ENCODE measurements around the gene TPCN1.

The TPCN1 gene

DNA sequence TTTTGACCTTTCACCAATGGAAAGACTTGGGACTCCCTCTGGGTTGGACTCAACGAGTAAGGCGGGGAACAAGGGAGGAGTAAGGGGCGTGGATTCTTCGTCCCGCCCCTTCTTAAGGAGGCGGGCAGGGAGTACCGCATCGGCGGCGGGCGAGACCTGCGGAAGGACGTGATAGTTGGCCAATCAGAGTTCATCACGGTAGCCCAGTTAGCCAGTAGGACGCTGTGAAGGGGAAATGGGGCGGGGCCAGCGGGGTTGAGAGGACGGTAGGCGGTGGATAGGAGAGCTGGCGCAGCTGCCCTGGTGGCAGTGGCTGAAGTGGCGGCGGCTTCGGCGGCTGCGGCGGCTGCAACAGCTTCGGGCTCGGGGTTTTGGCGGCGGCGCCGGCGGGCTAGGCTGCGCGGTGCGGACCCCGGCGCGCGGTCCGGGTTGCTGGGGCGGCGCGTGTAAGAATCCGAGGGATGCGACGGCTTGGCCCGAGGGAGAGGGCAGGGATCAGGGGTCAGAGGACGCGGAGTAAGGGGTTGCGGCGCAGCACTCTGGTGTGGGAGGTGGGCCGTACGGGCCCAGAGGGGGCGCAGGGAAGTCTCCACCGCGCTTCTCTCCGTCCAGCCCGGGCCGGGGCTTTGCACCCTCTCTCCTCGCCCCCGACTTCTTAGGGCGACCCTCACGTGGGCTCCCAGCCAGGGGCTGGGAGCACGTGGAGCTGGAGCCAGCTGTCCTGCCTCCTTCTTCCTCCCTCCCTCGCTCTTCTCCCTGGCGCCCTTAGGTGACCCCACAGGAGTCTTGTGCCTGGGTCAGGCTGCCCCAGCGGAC, at the start of gene TPCN1:
TSS of gene TPCN1 (plus strand) at position 284 of the 816 bp plus-strand sequence. CDS start 5,389 bp downstream, outside the sequence.
- DNase-seq = peak; percentile 100

DNA sequence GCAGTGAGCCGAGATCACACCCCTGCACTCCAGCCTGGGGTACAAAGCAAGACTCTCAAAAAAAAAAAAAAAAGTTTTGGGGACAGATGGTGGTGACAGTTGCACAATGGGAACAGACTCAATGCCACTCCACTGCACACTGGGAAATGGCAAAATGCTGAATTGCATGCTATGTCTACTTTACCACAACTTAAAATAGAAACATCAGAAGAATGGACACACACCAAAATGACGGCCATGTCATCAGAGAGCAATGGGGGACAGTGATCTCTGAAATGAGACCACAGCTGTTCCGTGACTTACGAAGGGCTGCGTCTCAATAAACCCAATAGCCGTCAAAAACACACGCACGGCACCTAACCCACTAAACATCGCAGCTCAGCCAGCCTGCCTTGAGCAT, 49.7 kb upstream of the TPCN1 start:
- DNase-seq = no peak

DNA sequence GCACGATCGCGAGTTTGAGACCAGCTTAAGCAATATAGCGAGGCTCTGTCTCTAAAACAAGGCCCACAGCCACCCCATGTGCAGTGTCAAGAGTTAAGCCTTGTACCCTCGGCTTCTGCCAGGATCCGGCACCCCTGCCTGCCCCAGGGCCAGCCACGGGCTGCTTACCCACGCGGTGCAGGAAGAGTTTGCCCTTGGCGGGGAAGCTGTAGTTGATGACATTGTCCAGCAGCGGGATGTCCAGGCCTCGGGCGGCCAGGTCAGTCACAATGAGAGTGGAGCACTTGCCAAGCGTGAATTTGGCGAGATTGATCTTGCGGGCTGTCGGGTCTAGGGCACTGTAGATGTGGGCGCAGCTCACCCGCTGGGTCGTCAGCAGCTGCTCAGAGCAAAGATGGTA, 49.1 kb upstream of the TPCN1 start:
- DNase-seq = no peak

DNA sequence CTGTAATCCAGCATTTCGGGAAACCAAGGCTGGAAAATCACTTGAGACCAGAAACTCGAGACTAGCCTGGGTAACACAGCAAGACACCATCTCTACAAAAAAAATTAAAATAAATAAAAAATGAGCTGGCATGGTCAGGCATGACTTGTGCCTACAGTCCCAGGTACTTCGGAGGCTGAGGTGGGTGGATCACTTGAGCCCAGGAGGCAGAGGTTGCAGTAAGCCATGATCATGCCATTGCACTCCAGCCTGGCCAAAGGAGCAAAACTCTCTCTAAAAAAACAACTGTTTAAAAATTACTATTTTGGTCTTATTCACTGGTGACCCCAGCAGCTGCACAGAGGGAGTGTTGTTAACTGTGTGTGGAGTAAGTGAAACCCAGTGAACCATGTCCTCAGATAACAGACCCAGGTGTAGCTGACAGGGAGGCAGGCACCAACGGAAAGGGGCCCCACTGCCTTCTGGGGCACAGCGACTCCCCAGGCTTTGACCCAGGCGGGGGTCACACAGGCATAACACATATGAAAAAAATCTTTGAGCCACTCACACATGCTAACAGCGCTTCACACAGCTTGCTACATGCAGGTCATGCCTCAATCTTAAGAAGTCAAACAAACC, 48.1 kb upstream of the TPCN1 start:
- DNase-seq = no peak

DNA sequence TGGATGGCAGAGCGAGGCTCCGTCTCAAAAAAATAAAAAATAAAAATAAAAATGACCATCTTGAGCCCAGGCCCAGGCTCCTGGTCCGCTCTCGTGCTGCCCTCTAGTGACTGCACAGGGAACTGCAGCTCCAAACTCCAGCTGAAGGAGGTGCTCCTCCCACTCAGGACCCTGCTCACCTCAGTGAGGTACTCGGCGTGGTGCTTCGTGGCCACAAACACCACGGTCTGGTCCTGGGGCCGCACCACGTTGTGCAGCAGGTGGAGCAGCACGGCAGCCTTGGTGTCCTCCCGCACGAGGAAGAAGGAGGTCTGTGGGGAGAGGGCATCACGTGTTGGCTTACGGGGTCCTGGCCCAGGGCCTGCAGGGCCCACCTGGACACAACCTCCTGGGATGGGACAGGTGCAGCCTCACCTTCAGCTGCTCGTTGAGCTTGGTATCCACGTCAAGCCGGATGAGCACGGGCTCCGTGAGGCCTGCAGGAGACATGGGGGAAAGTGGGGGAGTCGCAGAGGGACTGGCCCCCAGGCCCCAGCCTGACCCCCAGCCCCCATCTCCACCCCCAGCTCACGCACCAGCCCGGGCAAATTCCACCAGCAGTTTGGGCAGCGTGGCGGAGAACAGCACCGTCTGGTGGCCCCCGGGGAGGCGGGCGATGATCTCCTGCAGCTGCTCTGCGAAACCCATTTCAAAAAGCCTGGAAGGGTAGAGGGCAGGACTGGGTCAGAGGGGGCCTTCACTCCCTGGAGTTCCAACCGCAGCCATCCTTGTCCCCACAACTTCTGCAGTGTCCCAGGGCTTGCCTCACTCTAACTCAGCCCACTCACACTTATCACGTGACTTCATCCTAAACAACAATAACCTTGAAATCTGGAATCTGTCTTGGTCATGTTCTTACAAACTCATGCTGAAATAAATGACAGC, 46.5 kb upstream of the TPCN1 start:
- DNase-seq = no peak

DNA sequence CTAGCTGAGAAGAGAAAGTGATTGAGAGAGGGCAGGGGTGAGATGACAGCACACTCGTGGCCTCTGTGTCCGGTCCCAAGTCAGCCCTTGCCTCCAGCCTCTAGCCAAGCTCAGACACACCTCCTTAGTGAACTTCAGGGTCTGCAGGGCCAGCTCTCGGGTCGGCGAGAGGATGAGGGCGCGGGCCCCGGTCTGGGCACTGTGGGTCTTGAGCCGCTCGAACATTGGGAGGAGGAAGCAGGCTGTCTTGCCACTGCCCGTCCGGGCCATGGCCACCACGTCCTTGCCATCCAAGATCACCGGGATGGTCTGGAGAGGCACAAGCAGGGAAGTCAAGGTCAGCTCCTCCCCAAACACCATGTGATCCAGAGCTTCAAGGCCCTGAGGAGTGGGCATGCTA, 42.2 kb upstream of the TPCN1 start:
- DNase-seq = no peak

DNA sequence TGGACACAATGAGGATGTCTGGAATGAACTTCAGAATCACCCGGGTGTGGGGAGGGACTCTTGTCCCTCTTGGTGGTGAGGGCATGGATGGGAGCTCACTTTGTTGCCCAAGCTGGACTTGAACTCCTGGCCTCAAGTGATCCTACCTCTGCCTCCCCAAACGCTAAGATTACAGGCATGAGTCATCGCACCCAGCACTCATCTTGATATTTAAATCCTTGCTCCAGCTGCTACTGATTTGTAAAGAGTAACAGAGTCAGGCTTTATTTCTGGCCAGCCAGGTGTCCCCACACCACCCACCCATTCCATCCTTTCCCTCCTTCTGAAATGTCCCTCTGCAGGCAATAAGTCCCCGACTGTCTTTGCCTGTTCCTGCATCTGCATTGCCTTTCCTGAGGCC, 40.9 kb upstream of the TPCN1 start:
- DNase-seq = no peak

DNA sequence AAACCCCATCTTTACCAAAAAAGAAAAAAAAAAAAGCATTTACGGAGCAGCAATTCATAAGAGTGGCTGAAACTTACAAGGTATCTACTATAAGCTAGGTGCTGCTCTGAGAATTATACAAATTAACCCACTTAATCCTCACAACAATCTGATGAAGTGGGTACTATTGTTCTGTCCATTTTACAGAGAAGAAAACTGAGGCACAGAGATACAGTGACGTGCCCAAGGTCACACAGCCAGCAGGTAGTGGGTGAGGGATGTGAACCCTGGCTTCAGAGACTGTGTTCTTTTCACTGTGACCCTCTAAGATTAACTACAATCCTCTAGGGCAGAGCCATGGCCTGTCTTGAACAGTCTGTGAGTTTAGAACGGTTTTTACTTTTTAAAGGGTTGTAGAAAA, 39.3 kb upstream of the TPCN1 start:
- no peak for DNase-seq

DNA sequence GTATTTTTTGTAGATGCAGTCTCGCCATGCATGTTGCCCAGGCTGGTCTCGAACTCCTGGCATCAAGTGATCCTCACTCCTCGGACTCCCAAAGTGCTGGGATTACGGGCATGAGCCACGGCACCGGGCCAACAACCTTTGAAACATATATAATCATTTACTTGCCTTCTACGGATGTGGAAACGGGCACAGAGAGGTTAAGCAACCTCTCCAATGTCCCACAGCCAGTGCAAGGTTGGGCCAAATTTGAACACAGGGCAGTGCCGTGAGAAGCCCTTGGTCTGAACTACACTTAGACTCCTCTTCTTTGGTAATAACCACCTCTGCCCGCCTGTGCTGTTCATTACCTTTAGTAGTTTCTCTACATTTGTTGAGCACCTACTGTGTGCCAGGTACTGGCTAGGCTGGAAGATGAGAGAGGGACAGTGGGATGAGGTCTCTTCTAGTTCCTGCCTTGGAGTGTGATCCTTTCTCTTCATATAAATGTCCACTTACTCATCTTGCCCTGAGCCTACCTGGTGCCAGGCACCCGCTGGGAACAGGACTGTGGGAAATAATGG, 38.2 kb upstream of the TPCN1 start:
- no peak for DNase-seq

DNA sequence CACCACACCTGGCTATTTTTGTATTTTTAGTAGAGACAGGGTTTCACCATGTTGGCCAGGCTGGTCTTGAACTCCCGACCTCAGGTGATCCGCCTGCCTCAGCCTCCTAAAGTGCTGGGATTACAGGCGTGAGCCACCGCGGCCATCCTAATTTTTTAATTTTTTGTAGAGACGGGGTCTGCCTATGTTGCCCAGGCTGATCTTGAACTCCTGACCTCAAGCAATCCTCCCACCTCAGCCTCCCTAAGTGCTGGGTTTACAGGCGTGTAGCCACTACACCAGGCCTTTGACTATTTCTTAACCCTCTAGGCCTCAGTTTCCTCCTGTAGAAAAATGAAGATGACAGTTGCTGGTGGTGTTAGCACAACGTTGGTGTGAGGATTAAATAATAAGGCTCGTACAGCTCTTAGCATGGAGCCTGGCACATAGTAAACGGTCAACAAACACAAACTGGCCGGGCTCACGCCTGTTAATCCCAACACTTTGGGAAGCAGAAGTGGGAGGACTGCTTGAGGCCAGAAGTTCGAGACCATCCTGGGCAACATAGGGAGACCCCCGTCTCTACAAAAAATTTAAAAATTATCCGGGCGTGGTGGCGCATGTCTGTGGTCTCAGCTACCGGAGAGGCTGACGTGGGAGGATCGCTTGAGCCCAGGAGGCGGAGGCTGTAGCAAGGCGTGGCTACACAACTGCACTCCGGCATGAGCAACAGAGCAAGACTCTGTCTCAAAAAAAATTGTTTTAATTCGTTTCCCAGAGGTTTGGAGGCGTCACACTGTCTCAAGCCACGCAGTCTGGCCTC, 37.0 kb upstream of the TPCN1 start:
- DNase-seq = no peak

DNA sequence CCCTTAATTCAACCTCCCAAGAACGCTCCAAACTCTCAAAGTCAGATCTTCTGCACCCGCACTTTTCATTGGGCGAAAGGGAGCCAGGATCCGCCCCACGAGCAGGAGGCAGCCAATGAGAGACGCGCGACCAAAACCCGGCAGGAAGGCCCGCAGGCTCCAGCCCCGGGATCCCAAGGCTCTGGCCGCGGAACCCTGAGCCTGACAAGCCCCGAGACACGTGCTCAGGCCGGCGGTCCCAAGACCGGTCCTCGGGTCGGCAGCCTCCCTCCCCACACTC, 36.4 kb upstream of the TPCN1 start:
- peak; percentile 10 for DNase-seq

DNA sequence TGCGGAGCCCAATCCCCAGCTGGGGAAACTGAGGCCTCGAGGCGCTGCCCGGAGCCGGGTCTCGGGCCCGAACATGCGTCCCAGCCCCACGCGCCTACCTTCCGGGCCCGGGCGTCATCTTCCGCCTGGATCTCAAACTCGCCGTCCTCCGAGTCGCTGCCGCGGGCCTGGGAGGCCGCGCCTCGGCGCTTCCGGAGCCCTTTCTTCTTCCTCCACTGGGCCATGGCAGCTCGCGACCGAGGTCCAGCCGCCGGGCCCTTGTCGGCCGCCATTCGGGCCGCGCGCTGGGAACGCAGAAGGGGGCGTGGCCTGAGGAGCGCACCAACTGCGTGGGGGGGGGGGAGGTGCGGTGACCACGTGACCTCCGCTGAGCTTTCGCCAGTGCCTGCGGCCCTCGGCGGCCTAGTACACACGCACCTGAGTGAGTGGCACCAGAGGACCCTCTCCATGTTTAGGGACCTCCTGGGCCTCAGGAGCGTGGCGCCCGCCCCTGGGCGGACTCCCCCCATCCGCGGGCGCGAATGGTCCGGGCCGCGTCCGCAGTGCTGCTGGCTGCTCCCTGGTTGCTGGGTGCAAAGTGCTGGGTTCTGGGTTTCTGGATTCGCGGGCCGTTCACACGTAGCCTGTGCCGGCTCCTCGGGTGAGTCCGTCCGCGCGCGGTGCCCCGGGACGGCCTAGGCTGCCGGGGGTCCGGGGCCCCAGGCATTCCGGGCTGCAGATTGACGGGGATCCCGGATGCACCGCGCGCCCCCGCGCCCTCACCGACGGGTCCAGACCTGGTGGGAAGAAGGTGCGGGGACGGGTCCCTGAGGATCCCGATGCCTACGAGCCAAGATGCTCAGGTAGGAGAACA, 35.9 kb upstream of the TPCN1 start, which contains the start of the genes DDX54 and RITA1:
TSS of gene DDX54 (minus strand) at position 299 of the 853 bp plus-strand sequence. CDS start at position 272, 27 bp downstream.
TSS of gene RITA1 (plus strand) at position 542 of the 853 bp plus-strand sequence. CDS start 1,026 bp downstream, outside the sequence.
- peak; percentile 27 for DNase-seq

DNA sequence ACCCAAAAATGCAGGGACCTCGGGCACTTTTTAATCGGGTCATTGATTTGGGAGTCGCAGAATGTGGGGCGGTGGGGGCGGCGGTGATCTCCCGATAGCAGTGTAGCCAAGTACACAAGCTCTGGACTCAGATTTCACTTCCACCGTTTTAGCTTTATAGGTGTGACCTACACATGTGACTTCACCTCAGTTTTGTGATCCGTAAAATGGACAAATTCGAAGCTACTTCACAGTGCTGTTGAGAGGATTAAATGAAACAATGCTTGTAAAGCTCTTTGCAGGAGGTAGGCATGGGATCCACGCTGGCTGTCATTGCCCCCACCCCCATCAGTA, 35.3 kb upstream of the TPCN1 start:
- no peak for DNase-seq

DNA sequence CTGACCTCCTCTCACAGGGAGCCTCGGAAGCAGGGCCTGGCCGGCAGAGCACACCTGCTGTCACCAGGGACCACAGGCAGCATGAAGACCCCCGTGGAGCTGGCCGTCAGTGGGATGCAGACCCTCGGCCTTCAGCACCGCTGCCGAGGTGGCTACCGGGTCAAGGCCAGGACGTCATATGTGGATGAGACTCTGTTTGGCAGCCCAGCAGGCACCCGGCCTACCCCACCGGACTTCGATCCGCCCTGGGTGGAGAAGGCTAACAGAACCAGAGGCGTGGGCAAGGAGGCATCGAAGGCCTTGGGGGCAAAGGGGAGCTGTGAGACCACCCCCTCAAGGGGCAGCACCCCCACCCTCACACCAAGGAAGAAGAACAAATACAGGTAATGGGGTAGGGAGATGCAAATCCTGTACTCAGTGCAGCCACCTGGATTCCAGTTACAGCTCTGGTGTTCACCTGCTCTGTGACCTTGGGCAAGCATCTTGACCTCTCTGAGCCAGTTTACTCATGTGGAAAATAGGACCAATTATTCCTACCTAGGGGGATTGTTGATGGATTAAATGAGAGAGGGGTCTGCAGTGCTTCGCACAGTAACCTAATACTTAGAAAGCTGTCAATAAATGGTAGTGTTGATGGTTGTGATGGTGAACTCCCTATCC, 34.5 kb upstream of the TPCN1 start:
- no peak for DNase-seq

DNA sequence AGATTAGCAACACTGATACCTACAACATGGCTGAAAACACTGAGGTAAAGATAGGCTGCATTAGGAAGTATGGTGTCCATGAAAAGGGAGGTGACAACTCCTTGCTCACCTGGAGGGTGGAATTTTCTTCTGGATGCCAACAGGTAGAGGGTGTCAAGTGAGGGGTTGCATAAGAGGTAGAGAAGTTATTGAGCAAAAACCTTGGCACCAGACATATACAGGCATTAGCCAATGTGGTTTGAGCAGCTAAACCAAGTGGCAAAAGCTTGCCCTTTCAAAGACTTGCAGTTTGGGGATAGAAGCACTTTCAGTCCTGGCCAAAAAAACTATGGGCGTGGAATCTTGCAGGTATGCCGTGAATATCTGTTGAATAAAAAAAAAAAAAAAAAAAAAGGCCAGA, 31.9 kb upstream of the TPCN1 start:
- DNase-seq = no peak

DNA sequence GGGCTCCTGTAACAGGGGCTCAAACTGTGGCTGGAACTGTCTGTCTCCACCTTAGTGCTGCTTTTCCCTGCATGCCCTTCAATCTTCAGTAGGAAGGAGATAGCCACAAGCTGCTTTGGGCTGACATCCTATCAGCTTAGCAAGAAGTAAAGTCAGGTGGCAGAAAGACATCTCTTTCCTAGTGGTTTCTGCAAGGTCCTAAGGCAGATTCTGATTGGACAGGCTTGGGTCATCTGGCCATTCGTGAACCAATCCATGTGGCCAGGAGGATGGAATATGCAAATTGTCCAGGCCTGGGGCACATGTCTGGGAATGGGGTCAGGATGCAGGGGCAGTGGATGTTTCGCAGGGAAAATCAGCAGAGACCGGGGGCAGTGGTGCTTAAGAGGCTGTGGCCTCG, 30.5 kb upstream of the TPCN1 start:
- no peak for DNase-seq

DNA sequence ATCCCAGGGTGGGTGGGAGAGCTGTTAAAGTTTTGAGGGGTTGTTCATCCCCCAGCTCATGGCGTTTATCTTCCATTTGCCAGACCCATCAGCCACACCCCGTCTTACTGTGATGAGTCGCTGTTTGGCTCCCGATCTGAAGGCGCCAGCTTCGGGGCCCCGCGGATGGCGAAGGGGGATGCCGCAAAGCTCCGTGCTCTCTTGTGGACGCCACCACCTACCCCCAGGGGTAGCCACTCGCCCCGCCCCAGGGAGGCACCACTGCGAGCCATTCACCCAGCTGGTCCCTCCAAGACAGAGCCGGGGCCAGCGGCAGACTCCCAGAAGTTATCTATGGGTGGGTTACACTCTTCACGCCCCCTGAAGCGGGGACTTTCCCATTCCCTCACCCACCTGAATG, 30.0 kb upstream of the TPCN1 start:
- DNase-seq = no peak

DNA sequence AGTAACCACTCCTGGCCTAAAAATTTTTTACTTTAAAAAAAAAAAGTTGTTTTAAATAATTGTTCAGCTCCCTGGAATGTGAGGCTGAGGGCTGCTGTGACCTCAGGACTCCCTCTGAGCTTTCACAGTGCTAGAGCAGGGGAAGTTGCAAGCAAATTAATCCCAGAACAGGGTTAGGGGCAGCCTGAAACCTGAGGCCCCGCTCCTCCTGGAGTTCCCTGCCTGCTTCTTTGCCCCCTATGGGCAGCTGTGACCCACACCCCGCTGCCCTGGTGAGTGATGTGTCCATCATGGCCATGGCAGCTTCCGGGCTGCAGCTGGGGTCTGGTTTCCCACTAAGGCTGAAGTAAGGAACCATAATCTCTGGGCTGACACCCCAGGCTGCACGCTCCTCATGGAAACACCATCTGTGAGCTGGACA, 26.3 kb upstream of the TPCN1 start:
- DNase-seq = no peak

DNA sequence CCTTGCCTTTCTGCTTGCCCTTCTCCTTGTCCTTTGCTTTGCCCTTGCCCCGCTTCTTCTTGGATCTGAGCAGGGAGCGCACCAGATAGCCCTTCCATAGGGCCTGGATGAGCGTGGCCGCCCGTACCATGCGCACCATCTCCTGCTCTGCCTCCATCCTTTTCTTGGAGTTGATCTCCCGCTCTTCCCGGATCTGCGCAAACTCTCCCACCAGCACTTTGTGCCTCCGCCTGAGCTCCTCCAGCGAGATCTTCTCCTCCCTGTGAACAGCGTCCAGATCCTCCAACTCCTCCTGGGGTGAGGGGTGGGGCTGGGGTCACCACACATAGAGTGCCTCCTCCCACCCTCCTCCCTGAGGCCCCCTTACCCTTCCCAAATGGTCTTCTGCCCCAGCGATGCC, 25.7 kb upstream of the TPCN1 start:
- DNase-seq = no peak

DNA sequence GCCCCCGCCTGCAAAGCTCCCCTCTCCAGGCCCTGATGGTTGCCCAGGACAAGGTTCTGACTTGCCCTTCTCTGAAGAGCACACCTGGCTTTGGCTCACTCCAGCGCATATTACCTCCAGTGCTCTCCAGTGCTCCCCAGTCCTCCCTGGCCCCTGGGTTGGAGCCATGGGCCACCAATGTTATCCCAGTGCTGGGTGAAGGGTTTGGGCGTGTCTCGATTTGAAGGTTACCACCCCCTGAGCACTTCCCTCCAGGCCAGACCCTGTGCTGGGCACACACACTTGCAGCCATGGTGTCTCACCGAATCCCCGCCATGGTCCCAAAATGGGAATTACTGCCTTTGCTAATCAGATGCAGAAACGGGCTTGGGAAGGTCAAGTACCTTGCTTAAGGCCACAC, 24.7 kb upstream of the TPCN1 start:
- DNase-seq = no peak

DNA sequence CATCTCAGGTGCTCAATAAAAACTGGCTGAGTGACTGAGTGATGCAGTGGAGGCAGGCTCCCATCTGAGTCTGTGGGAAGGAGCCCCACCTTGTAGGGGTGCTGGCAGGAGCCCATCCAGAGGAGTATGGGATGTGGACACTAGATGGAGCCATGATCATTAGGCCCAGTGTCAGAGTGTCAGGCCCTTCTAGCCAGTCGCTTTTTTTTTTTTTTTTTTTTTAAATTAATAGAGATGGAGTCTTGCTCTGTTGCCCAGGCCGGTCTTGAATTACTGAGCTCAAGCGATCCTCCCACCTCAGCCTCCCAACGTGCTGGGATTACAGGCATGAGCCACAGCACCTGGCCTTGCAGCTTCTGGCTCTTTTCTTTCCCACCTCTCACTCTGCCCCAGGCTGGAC, 24.3 kb upstream of the TPCN1 start:
- DNase-seq = peak; percentile 17

Data from NCI-H1417 treated with DMSO at 0.1 percent for 48 hours (cell line).